DMS153 (cell line): ENCODE data around the gene MAP3K7CL.
"Not testable (repeated sequence)": the region's sequence is repeated elsewhere in the genome, so short reads cannot be mapped to it uniquely, and the experiment has no call there.

Experiments used
- DNase-seq: peaks from one replicate; lab custom pipeline; 2025; lab: John Stamatoyannopoulos, UW

Gene MAP3K7CL

GRCh38 chr21:29133796-29134195 lies 3.4 kb downstream of the MAP3K7CL start:
- DNase-seq = no peak

- no peak for DNase-seq
Measured at GRCh38 chr21:29135481-29135880, 5.0 kb downstream of the MAP3K7CL start.

GRCh38 chr21:29136033-29136432 lies 5.6 kb downstream of the MAP3K7CL start:
- no peak for DNase-seq

GRCh38 chr21:29144736-29145353 lies 14.4 kb downstream of the MAP3K7CL start:
- no peak for DNase-seq

- DNase-seq = no peak
Measured at GRCh38 chr21:29145354-29145782, 14.9 kb downstream of the MAP3K7CL start.

GRCh38 chr21:29145852-29146453 lies 15.5 kb downstream of the MAP3K7CL start:
- no peak for DNase-seq

GRCh38 chr21:29146726-29147125 lies 16.3 kb downstream of the MAP3K7CL start:
- DNase-seq = no peak

- DNase-seq = no peak
Measured at GRCh38 chr21:29148530-29148929, 18.1 kb downstream of the MAP3K7CL start.

- no peak for DNase-seq
Measured at GRCh38 chr21:29149808-29150425, 19.5 kb downstream of the MAP3K7CL start.

GRCh38 chr21:29151931-29152330 lies 21.5 kb downstream of the MAP3K7CL start:
- DNase-seq = peak; percentile 8

- DNase-seq = no peak
Measured at GRCh38 chr21:29152916-29153315, 22.5 kb downstream of the MAP3K7CL start.

GRCh38 chr21:29154270-29154669 lies 23.8 kb downstream of the MAP3K7CL start:
- DNase-seq = no peak

- DNase-seq = no peak
Measured at GRCh38 chr21:29155118-29155932, 24.9 kb downstream of the MAP3K7CL start.

- no peak for DNase-seq
Measured at GRCh38 chr21:29155933-29156260, 25.5 kb downstream of the MAP3K7CL start.

- DNase-seq = no peak
Measured at GRCh38 chr21:29157080-29157479, 26.6 kb downstream of the MAP3K7CL start.

GRCh38 chr21:29159842-29160241 lies 29.4 kb downstream of the MAP3K7CL start:
- no peak for DNase-seq

GRCh38 chr21:29162825-29163224 lies 32.4 kb downstream of the MAP3K7CL start:
- not testable (repeated sequence) for DNase-seq

GRCh38 chr21:29163341-29164115 lies 33.1 kb downstream of the MAP3K7CL start:
- DNase-seq = no peak

GRCh38 chr21:29164323-29164942 lies 34.0 kb downstream of the MAP3K7CL start:
- DNase-seq = peak; percentile 35

GRCh38 chr21:29166323-29166722 lies 35.9 kb downstream of the MAP3K7CL start:
- DNase-seq = no peak

GRCh38 chr21:29166853-29167252 lies 36.4 kb downstream of the MAP3K7CL start:
- DNase-seq = no peak
